Measurements from ENCODE around the gene ALOX15.
"Not testable (repeated sequence)": the region's sequence is repeated elsewhere in the genome, so short reads cannot be mapped to it uniquely, and the experiment has no call there.

ALOX15 gene

GRCh38 chr17:4620531-4621101 lies 20.9 kb downstream of the ALOX15 start:
- DNase-seq (ENCODE audit: low read depth, low spot score) = no peak

- DNase-seq (ENCODE audit: low read depth, low spot score) = no peak
These were observed 23.7 kb downstream of the ALOX15 start for GRCh38 chr17:4617590-4618351.

GRCh38 chr17:4617090-4617489 lies 24.4 kb downstream of the ALOX15 start:
- no peak for DNase-seq (ENCODE audit: low read depth, low spot score)

- DNase-seq (ENCODE audit: low read depth, low spot score) = no peak
These were observed 25.0 kb downstream of the ALOX15 start for GRCh38 chr17:4616476-4616875.

- DNase-seq (ENCODE audit: low read depth, low spot score) = no peak
These were observed 30.8 kb downstream of the ALOX15 start for GRCh38 chr17:4610656-4611055.

- DNase-seq (ENCODE audit: low read depth, low spot score) = no peak
These were observed 31.3 kb downstream of the ALOX15 start for GRCh38 chr17:4610162-4610561.

- no peak for DNase-seq (ENCODE audit: low read depth, low spot score)
These were observed 31.7 kb downstream of the ALOX15 start for GRCh38 chr17:4609761-4610160.

- no peak for DNase-seq (ENCODE audit: low read depth, low spot score)
These were observed 33.7 kb downstream of the ALOX15 start for GRCh38 chr17:4607773-4608187.

- DNase-seq (ENCODE audit: low read depth, low spot score) = no peak
These were observed 34.2 kb downstream of the ALOX15 start for GRCh38 chr17:4607261-4607741.

GRCh38 chr17:4605826-4606225 lies 35.7 kb downstream of the ALOX15 start:
- DNase-seq (ENCODE audit: low read depth, low spot score) = no peak

- DNase-seq (ENCODE audit: low read depth, low spot score) = not testable (repeated sequence)
These were observed 36.7 kb downstream of the ALOX15 start for GRCh38 chr17:4604736-4605135.

- no peak for DNase-seq (ENCODE audit: low read depth, low spot score)
These were observed 37.3 kb downstream of the ALOX15 start for GRCh38 chr17:4604111-4604644.

- no peak for DNase-seq (ENCODE audit: low read depth, low spot score)
These were observed 39.4 kb downstream of the ALOX15 start for GRCh38 chr17:4602041-4602440.

- no peak for DNase-seq (ENCODE audit: low read depth, low spot score)
These were observed 40.2 kb downstream of the ALOX15 start for GRCh38 chr17:4601326-4601725.

GRCh38 chr17:4600563-4600962 lies 40.9 kb downstream of the ALOX15 start:
- no peak for DNase-seq (ENCODE audit: low read depth, low spot score)

- no peak for DNase-seq (ENCODE audit: low read depth, low spot score)
These were observed 41.8 kb downstream of the ALOX15 start for GRCh38 chr17:4599505-4600281.

GRCh38 chr17:4598776-4599504 lies 42.5 kb downstream of the ALOX15 start:
- no peak for DNase-seq (ENCODE audit: low read depth, low spot score)

- no peak for DNase-seq (ENCODE audit: low read depth, low spot score)
These were observed 43.5 kb downstream of the ALOX15 start for GRCh38 chr17:4597975-4598374.

- DNase-seq (ENCODE audit: low read depth, low spot score) = no peak
These were observed 44.7 kb downstream of the ALOX15 start for GRCh38 chr17:4596636-4597380.

GRCh38 chr17:4595685-4596342 lies 45.7 kb downstream of the ALOX15 start:
- not testable (repeated sequence) for DNase-seq (ENCODE audit: low read depth, low spot score)
